ENCODE results near the gene TRAF7.

GRCh38 chr16:2175454-2175853, 19.9 kb downstream of the TRAF7 start:
- TF ChIP-seq ELF4 (IDR thresholded peaks at IDR 0.05) (no peak), BHLHE40 (IDR thresholded peaks at IDR 0.05; ENCODE audit: borderline replicate concordance) (no peak), PKNOX1 (IDR thresholded peaks at IDR 0.05) (no peak), TARDBP (IDR thresholded peaks at IDR 0.05) (no peak), HDGF (IDR thresholded peaks at IDR 0.05; ENCODE audit: borderline replicate concordance) (no peak), FOXA1 (IDR thresholded peaks at IDR 0.05) (no peak), SUZ12 (IDR thresholded peaks at IDR 0.05) (no peak), FOXM1 (IDR thresholded peaks at IDR 0.05; ENCODE audit: borderline replicate concordance) (no peak), FOXK2 (IDR thresholded peaks at IDR 0.05) (no peak), ZNF384 (IDR thresholded peaks at IDR 0.05) (no peak), SP1 (IDR thresholded peaks at IDR 0.05) (no peak), L3MBTL2 (conservative IDR thresholded peaks at IDR 0.05) (no peak), ARNT (IDR thresholded peaks at IDR 0.05) (no peak), LEF1 (IDR thresholded peaks at IDR 0.05; ENCODE audit: borderline replicate concordance) (no peak)

All from HEK293T (cell line).